PFSK-1 (cell line): ENCODE results near the gene SLC6A5.

Experiments used
- FOXP2 ChIP-seq: optimal IDR thresholded peaks from 2 replicates; pipeline ENCODE3; 2011; ENCODE audit warnings: borderline replicate concordance, control low read depth, inconsistent platforms; ENCODE audit not compliant: insufficient read depth; ENCODE audit errors: extremely low read length, extremely low read depth
- POLR2AphosphoS5 ChIP-seq: IDR thresholded peaks from 2 replicates; pipeline ENCODE4 v1.6.1; 2012; ENCODE audit warnings: low read depth, mild to moderate bottlenecking, control low read depth, low read length, moderate library complexity
- REST ChIP-seq, 2 experiments: IDR thresholded peaks; 2 replicates each; pipeline versions ENCODE4 v1.6.1 to v1.8.0; 2011 to 2012; ENCODE audit warnings: low read depth in 2 of 2, low read length in 2 of 2, control low read depth in 1 of 2, inconsistent platforms in 1 of 2, mild to moderate bottlenecking in 1 of 2, moderate library complexity in 1 of 2; ENCODE audit not compliant: insufficient read depth in 1 of 2
- SIN3A ChIP-seq: IDR thresholded peaks from 2 replicates; pipeline ENCODE4 v1.6.1; 2012; ENCODE audit warnings: mild to moderate bottlenecking, low read length, moderate library complexity, borderline replicate concordance; ENCODE audit not compliant: insufficient read depth
- TAF1 ChIP-seq: IDR thresholded peaks from 2 replicates; pipeline ENCODE4 v1.6.1; 2012; ENCODE audit warnings: low read length, control low read depth, borderline replicate concordance; ENCODE audit not compliant: insufficient read depth

Gene SLC6A5

GRCh38 chr11:20561915-20562314 is 37.5 kb upstream of the SLC6A5 start:
- TF ChIP-seq TAF1, result no peak
- no peak for TF ChIP-seq FOXP2
- TF ChIP-seq SIN3A, result no peak
- no peak for TF ChIP-seq POLR2AphosphoS5
- no peak for TF ChIP-seq REST (IDR thresholded peaks at IDR 0.05; ENCODE audit: insufficient read depth in 1 of 2, low read depth in 2 of 2, low read length in 2 of 2)

DNA sequence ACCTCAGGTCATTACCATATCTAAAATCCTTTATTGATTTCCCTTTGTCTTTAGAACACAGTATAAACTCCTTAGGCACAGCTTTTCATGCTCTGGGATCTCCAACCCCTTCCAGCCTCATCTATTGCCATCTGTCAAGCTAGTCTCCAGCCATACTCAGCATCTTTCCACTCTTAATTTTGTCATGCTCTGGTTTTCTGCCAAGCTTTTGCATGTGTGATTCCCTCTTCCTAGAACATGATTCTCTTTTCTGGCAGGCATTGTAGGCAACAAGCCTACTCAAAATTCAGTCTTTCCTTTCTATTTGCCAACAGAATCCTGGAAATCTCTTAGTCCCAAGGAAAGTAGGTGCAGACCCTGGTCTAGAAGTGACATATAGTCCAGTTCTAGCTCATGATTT is 35.5 kb upstream of the SLC6A5 start:
- no peak for TF ChIP-seq TAF1

- no peak for TF ChIP-seq REST (IDR thresholded peaks at IDR 0.05; ENCODE audit: insufficient read depth in 1 of 2, low read depth in 2 of 2, low read length in 2 of 2)
- no peak for TF ChIP-seq TAF1
- no peak for TF ChIP-seq POLR2AphosphoS5
- TF ChIP-seq FOXP2, result no peak
- no peak for TF ChIP-seq SIN3A
Measured at GRCh38 chr11:20564846-20565635, 34.4 kb upstream of the SLC6A5 start.

DNA sequence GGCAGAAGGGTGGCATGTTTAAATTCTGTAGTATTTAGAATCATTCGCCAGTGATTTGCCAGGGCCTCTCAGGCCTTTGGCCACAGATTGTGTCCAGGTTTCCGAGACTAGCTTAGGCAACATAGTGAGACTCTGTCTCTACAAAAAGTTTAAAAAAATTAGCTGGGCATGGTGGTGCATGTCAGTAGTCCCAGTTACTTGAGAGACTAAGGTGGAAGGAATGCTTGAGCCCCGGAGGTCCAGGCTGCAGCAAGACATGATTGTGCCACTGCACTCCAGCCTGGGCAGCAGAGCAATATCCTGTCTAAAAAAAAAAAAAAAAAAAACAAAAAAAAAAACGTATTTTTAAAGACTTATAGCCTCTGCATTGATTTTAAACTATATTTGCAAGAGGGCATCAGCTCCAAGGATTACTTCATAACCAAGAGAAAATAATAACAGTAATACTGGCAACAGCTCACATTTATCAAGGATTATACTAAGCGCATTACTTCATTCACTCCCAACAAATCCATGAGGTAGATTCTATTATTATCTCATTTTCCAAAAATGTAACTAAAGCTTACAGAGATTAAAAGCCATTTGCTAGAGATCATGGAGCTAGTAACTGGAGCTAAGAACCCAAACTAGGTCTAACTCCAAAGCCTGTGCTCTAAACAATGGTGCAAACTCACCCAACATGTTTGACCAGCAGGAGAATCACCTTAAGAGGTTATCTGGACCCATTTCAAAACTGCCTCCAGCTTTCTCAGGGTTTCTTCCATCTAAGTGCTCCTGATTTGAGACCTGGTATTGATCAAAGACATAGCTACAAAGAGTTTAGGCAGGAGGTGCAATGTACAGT is 32.6 kb upstream of the SLC6A5 start:
- TF ChIP-seq POLR2AphosphoS5 (no peak), TAF1 (no peak), REST (IDR thresholded peaks at IDR 0.05; ENCODE audit: insufficient read depth in 1 of 2, low read depth in 2 of 2, low read length in 2 of 2) (no peak), SIN3A (no peak), FOXP2 (no peak)

DNA sequence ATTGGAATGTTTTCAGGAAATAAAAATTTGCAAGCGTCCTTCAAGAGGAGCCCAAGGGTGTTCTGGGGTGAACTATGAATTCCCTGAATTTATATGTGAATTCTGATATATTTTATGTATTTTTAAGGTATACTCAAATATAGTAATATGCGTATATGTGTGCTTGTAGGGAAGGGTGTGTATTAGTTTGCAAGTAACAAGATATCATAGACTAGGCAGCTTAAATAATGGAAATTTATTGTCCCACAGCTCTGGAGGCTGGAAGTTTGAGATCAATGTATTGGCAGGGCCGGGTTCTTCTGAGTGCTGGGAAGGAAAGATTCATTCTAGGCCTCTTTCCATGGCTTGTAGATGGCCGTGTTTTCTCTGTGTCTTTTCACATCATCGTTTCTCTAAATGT is 16.2 kb upstream of the SLC6A5 start:
- TF ChIP-seq SIN3A, result no peak
- no peak for TF ChIP-seq REST (IDR thresholded peaks at IDR 0.05; ENCODE audit: insufficient read depth in 1 of 2, low read depth in 2 of 2, low read length in 2 of 2)
- no peak for TF ChIP-seq TAF1
- TF ChIP-seq POLR2AphosphoS5, result no peak
- no peak for TF ChIP-seq FOXP2
